Endothelial cell of umbilical vein (primary cell): Measurements from ENCODE around the gene ZFYVE9. TPM values are rescaled to one million over a fixed set of nuclear protein-coding genes. Genes with fewer than 3 reads are reported as not detected.

Experiments used
- BruUV-seq: library from RNA; stranded (reverse); fragments of 400-500 nt; replicated peaks from 2 replicates; lab custom pipeline; 2021; lab: Mats Ljungman, UMichigan
- CTCF ChIA-PET: fragments of 300-600, 350-600 bp; sonication (Branson Sonifier 250); formaldehyde crosslinking; loops from one replicate; lab custom pipeline; 2021; ENCODE audit warnings: antibody characterized with exemption, inconsistent platforms; lab: Charles Lee
- POLR2A ChIA-PET: fragments of 300-600, 350-600 bp; sonication (Branson Sonifier 250); formaldehyde crosslinking; loops from one replicate; lab custom pipeline; 2021; ENCODE audit warnings: antibody characterized with exemption, inconsistent platforms; lab: Charles Lee
- DNase-seq: peaks from one replicate; pipeline ENCODE4 v3.0.0-alpha.2; 2011; ENCODE audit warnings: low read depth, low spot score
- FAIRE-seq: peaks from 2 replicates; lab custom pipeline; 2011; peaks lifted over from hg19 to GRCh38; lab: Jason Lieb, UNC
- H2AFZ ChIP-seq: 2 replicates; pipeline ENCODE4 v1.6.0; 2012; ENCODE audit warnings: low read depth, low read length, control low read depth, inconsistent platforms
- H3K27ac ChIP-seq: 2 replicates; pipeline ENCODE4 v1.5.1; 2011; ENCODE audit warnings: low read depth, mild to moderate bottlenecking, control low read depth, low read length, moderate library complexity; ENCODE audit not compliant: insufficient read depth
- H3K27me3 ChIP-seq, 2 experiments: 2 replicates each; pipeline versions ENCODE4 v1.6.0 to v1.6.1; 2011; ENCODE audit warnings: low read length in 2 of 2, mixed read lengths in 1 of 2; ENCODE audit not compliant: control insufficient read depth in 2 of 2, insufficient read depth in 2 of 2
- H3K36me3 ChIP-seq, 2 experiments: 2 replicates in 1 of 2; 3 replicates in 1 of 2; pipeline ENCODE4 v1.5.1; 2011; ENCODE audit warnings: low read length in 2 of 2, mild to moderate bottlenecking in 1 of 2, moderate library complexity in 1 of 2; ENCODE audit not compliant: control insufficient read depth in 2 of 2, insufficient read depth in 2 of 2; ENCODE audit errors: extremely low read depth in 1 of 2
- H3K4me1 ChIP-seq: 3 replicates; pipeline ENCODE4 v1.5.1; 2011; ENCODE audit warnings: mild to moderate bottlenecking, low read length; ENCODE audit not compliant: control insufficient read depth, insufficient read depth; ENCODE audit errors: extremely low read depth
- H3K4me2 ChIP-seq: 2 replicates; pipeline ENCODE4 v1.6.1; 2011; ENCODE audit warnings: low read length, control low read depth, mixed read lengths; ENCODE audit not compliant: insufficient read depth
- H3K4me3 ChIP-seq, 3 experiments: fragments of 200-600 bp in 1 of 3; sonication (generic), shearing (Covaris generic) in 1 of 3; replicated peaks in 1 of 3; 2 replicates each; pipeline ENCODE4 v1.5.1; 2011 to 2016; ENCODE audit warnings: control low read depth in 3 of 3, low read length in 3 of 3, mild to moderate bottlenecking in 2 of 3, inconsistent platforms in 1 of 3, low read depth in 1 of 3, moderate library complexity in 1 of 3; ENCODE audit not compliant: insufficient read depth in 1 of 3
- H3K79me2 ChIP-seq: 2 replicates; pipeline ENCODE4 v1.6.0; 2012; ENCODE audit warnings: low read length, inconsistent platforms; ENCODE audit not compliant: control insufficient read depth, insufficient read depth
- H3K9ac ChIP-seq: replicated peaks from 2 replicates; pipeline ENCODE3; 2011; ENCODE audit warnings: low read length, control low read depth; ENCODE audit not compliant: insufficient read depth; ENCODE audit errors: extremely low read depth
- H3K9me1 ChIP-seq: replicated peaks from 3 replicates; pipeline ENCODE4 v1.6.0; 2011; ENCODE audit warnings: mild to moderate bottlenecking, low read length; ENCODE audit not compliant: control insufficient read depth, insufficient read depth; ENCODE audit errors: extremely low read depth
- H3K9me3 ChIP-seq: replicated peaks from 2 replicates; pipeline ENCODE4 v1.5.1; 2012; ENCODE audit warnings: low read length, inconsistent platforms; ENCODE audit not compliant: control insufficient read depth, insufficient read depth
- H4K20me1 ChIP-seq: replicated peaks from 2 replicates; pipeline ENCODE3; 2011; ENCODE audit warnings: mild to moderate bottlenecking, low read length; ENCODE audit not compliant: control insufficient read depth, insufficient read depth; ENCODE audit errors: extremely low read depth
- CTCF ChIP-seq, 2 donors: IDR thresholded peaks; 1 replicate in 1 of 2; 2 replicates in 1 of 2; pipeline ENCODE4 v1.5.1; 2011; ENCODE audit warnings: low read length in 2 of 2, mild to moderate bottlenecking in 2 of 2, moderate library complexity in 2 of 2, control low read depth in 1 of 2, inconsistent platforms in 1 of 2, low read depth in 1 of 2; ENCODE audit not compliant: insufficient read depth in 1 of 2; ENCODE audit errors: extremely low read depth in 1 of 2
- EZH2 ChIP-seq: IDR thresholded peaks from 2 replicates; pipeline ENCODE4 v1.6.1; 2012; ENCODE audit warnings: borderline replicate concordance, low read depth, mild to moderate bottlenecking, moderate library complexity, low read length, inconsistent platforms; ENCODE audit not compliant: severe bottlenecking
- FOS ChIP-seq: IDR thresholded peaks from 2 replicates; pipeline ENCODE4 v1.6.1; 2011; ENCODE audit warnings: mild to moderate bottlenecking, low read length, moderate library complexity, borderline replicate concordance; ENCODE audit not compliant: insufficient read depth
- GATA2 ChIP-seq: IDR thresholded peaks from 2 replicates; pipeline ENCODE4 v1.7.0; 2011; ENCODE audit warnings: low read depth, mild to moderate bottlenecking, moderate library complexity, mixed read lengths, low read length; ENCODE audit not compliant: insufficient read length, insufficient read depth
- JUN ChIP-seq: IDR thresholded peaks from 2 replicates; pipeline ENCODE4 v1.6.1; 2011; ENCODE audit warnings: borderline replicate concordance, low read depth; ENCODE audit not compliant: insufficient read length, insufficient read depth
- MAX ChIP-seq: IDR thresholded peaks from 2 replicates; pipeline ENCODE4 v1.6.1; 2011; ENCODE audit not compliant: insufficient read depth, insufficient read length
- POLR2A ChIP-seq: IDR thresholded peaks from 2 replicates; pipeline ENCODE4 v1.6.1; 2012; ENCODE audit warnings: low read depth, mild to moderate bottlenecking, control low read depth, low read length
- POLR2AphosphoS5 ChIP-seq: IDR thresholded peaks from 2 replicates; pipeline ENCODE4 v1.6.1; 2012; ENCODE audit warnings: low read depth, mild to moderate bottlenecking, control low read depth, low read length, moderate library complexity; ENCODE audit not compliant: insufficient read depth
- dilution Hi-C: fragments of 300-500 bp; cut with MboI; formaldehyde crosslinking; loops from one replicate; pipeline ENCODE4 v1.15.0; 2019; ENCODE audit warnings: low sequenced_read_pairs; ENCODE audit not compliant: extremely low pct_ligation_motif_present
- intact Hi-C: fragments of 100-400 bp; cut with micrococcal nuclease; formaldehyde crosslinking; loops from one replicate; pipeline ENCODE4 v1.10.0; 2022
- polyA plus RNA-seq, 4 experiments: library from polyadenylated mRNA; depleted of rRNA in 3 of 4; stranded (reverse) in 3 of 4; unstranded in 1 of 4; fragments of >200 nt; gene quantifications; 2 replicates each; pipeline versions ENCODE4 v1.2.1 to v1.2.3, GENCODE V29; 2011 to 2012; ENCODE audit warnings: missing spikeins in 1 of 4
- total RNA-seq: library from RNA; stranded (reverse); gene quantifications from 2 replicates; pipeline ENCODE4 v1.2.3, GENCODE V29; 2021

The ZFYVE9 gene
- total and polyA plus RNA-seq, 2 donors (not counting 3 experiments of a cell fraction or from before 2014, with no cell fraction given), result 4.1 to 16.8 TPM

GRCh38 chr1:52328615-52329014 is 186.7 kb downstream of the ZFYVE9 start:
- intact Hi-C loops, result no loop called here
- Histone ChIP-seq H3K4me1 (no peaks in the 10 kb centered on the region), H4K20me1 (no peaks in the 10 kb centered on the region), H3K9me3 (no peaks in the 10 kb centered on the region), H3K4me2 (no peak overlapping the region), H3K9me1 (no peaks in the 10 kb centered on the region), H3K4me3 (no peak overlapping the region), H3K79me2 (no peaks in the 10 kb centered on the region), H3K9ac (no peak overlapping the region), H3K36me3 (no peaks in the 10 kb centered on the region), H3K27ac (no peak overlapping the region), H2AFZ (no peak overlapping the region), H3K27me3 (no peaks in the 10 kb centered on the region)
- CTCF ChIA-PET, result interaction anchor here (0.9 to 1.0 kb wide), 2 partner anchors 18 to 202 kb away, joined by 3 read pairs; no protein-coding TSS in a partner anchor
- POLR2A ChIA-PET, result interaction anchor here (0.5 kb wide), 1 partner anchor 244 kb away, joined by 6 read pairs; no protein-coding TSS in a partner anchor
- FAIRE-seq, result no peak
- no TSS peak for BruUV-seq
- no peak for TF ChIP-seq JUN
- no peak for TF ChIP-seq FOS
- no peak for TF ChIP-seq CTCF (IDR thresholded peaks at IDR 0.05; ENCODE audit: extremely low read depth in 1 of 2, insufficient read depth in 1 of 2, low read depth in 1 of 2, low read length in 2 of 2)
- TF ChIP-seq POLR2A, result no peak
- TF ChIP-seq POLR2AphosphoS5, result no peak
- TF ChIP-seq MAX, result no peak
- no peak for TF ChIP-seq GATA2
- no peak for TF ChIP-seq EZH2
- DNase-seq, result no peak
- dilution Hi-C loops, result no loop called here
